Measurements from ENCODE around the gene LRRC51.

DNA sequence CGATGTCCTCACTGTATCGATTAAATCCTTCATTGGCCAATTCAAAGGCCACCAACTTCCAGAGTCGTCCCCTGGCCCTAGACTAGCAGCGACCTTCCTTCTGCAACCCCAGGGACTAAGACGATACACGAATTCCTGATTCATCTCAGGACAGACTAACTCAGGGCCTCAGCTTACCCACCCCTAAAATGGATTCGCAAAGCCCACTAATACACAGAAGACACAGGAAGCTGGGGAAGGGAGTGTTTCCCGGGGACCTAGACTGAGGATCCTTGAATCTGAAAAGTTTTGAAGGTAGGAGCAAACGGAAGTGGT, 21.9 kb downstream of the LRRC51 start:
- no peak for TF ChIP-seq CTCF (IDR thresholded peaks at IDR 0.05; ENCODE audit: insufficient read depth, low read depth, low read length)
- no peak for TF ChIP-seq EZH2 (IDR thresholded peaks at IDR 0.05; ENCODE audit: insufficient read depth, low read length)
